HepG2 (cell line): ENCODE measurements around the gene NIPAL3. TPM values are rescaled to one million over a fixed set of nuclear protein-coding genes. Genes with fewer than 3 reads are reported as not detected.

Source experiments
- ATAD3A ChIP-seq: sonication (generic); formaldehyde crosslinking; IDR thresholded peaks from 2 replicates; pipeline ENCODE4 v1.4.0; 2020; ENCODE audit warnings: missing genetic modification reagents
- CREB1 ChIP-seq, 2 experiments: fragments of 450-650 bp in 1 of 2; IDR thresholded peaks; 2 replicates each; pipeline ENCODE4 v1.6.1; 2016 to 2017; ENCODE audit warnings: control low read depth in 1 of 2, mild to moderate bottlenecking in 1 of 2, missing compliant biosample characterization in 1 of 2, missing genetic modification characterization in 1 of 2
- CREM ChIP-seq, 2 experiments: sonication (generic) in 1 of 2; formaldehyde crosslinking in 1 of 2; IDR thresholded peaks; 2 replicates each; pipeline versions ENCODE4 v1.4.0 to v1.6.1; 2016 to 2020; ENCODE audit warnings: antibody characterized with exemption in 1 of 2, mild to moderate bottlenecking in 1 of 2, missing genetic modification reagents in 1 of 2
- E2F1 ChIP-seq: sonication (generic); formaldehyde crosslinking; IDR thresholded peaks from 2 replicates; pipeline ENCODE4 v1.5.0; 2020; ENCODE audit warnings: missing genetic modification reagents
- HOXA3 ChIP-seq: sonication (generic); formaldehyde crosslinking; IDR thresholded peaks from 2 replicates; pipeline ENCODE4 v1.5.0; 2020; ENCODE audit warnings: missing genetic modification reagents
- IKZF1 ChIP-seq: fragments of 450-650 bp; IDR thresholded peaks from 2 replicates; pipeline ENCODE4 v1.7.1; 2016
- ISL2 ChIP-seq: sonication (generic); formaldehyde crosslinking; IDR thresholded peaks from 2 replicates; pipeline ENCODE4 v1.5.0; 2020; ENCODE audit warnings: missing genetic modification reagents
- KLF16 ChIP-seq, 2 experiments: sonication (generic) in 1 of 2; formaldehyde crosslinking in 1 of 2; IDR thresholded peaks; 2 replicates each; pipeline versions ENCODE4 v1.6.1 to v1.8.0; 2016 to 2023; ENCODE audit warnings: missing genetic modification reagents in 2 of 2, missing compliant biosample characterization in 1 of 2
- MXI1 ChIP-seq: IDR thresholded peaks from 3 replicates; pipeline ENCODE4 v1.6.1; 2012; ENCODE audit warnings: low read depth, low read length, inconsistent platforms, borderline replicate concordance
- NFYB ChIP-seq: sonication (generic); formaldehyde crosslinking; IDR thresholded peaks from 2 replicates; pipeline ENCODE4 v1.4.0; 2020; ENCODE audit warnings: missing genetic modification reagents
- PHF20 ChIP-seq: sonication (generic); formaldehyde crosslinking; IDR thresholded peaks from 2 replicates; pipeline ENCODE4 v1.5.0; 2020; ENCODE audit warnings: mild to moderate bottlenecking, missing genetic modification reagents
- POLR2A ChIP-seq, 2 experiments: IDR thresholded peaks; 2 replicates each; pipeline ENCODE4 v1.6.1; 2011; ENCODE audit warnings: low read depth in 2 of 2, low read length in 2 of 2, mild to moderate bottlenecking in 1 of 2, moderate library complexity in 1 of 2; ENCODE audit not compliant: insufficient read depth in 1 of 2
- RFX3 ChIP-seq: IDR thresholded peaks from 2 replicates; pipeline ENCODE4 v1.6.1; 2016; ENCODE audit warnings: missing biosample characterization, missing genetic modification reagents
- RFXANK ChIP-seq: IDR thresholded peaks from 2 replicates; pipeline ENCODE4 v1.6.1; 2016
- SNAPC4 ChIP-seq: sonication (generic); formaldehyde crosslinking; IDR thresholded peaks from 2 replicates; pipeline ENCODE4 v1.4.0; 2020; ENCODE audit warnings: mild to moderate bottlenecking, missing genetic modification reagents
- ZNF232 ChIP-seq: sonication (generic); formaldehyde crosslinking; IDR thresholded peaks from 2 replicates; pipeline ENCODE4 v1.4.0; 2020; ENCODE audit warnings: missing genetic modification reagents, borderline replicate concordance
- ZNF484 ChIP-seq: sonication (generic); formaldehyde crosslinking; IDR thresholded peaks from 2 replicates; pipeline ENCODE4 v1.5.1; 2020; ENCODE audit warnings: mild to moderate bottlenecking, low read depth, missing genetic modification reagents, borderline replicate concordance
- polyA plus RNA-seq, 8 experiments: library from polyadenylated mRNA; depleted of rRNA in 3 of 8; stranded (reverse) in 7 of 8; unstranded in 1 of 8; fragments of >200 nt; fragmentation: Illumina TruSeq in 4 of 8; extraction: Trizol in 4 of 8; gene quantifications; 2 replicates each; pipeline versions ENCODE4 v1.2.1 to v1.2.3, GENCODE V29; 2011 to 2016; ENCODE audit warnings: low read depth in 4 of 8, missing spikeins in 1 of 8, mixed read lengths in 1 of 8; ENCODE audit not compliant: insufficient read depth in 1 of 8
- total RNA-seq, 5 experiments: library from RNA; depleted of rRNA; stranded (reverse); fragments of >200 nt; fragmentation: Illumina TruSeq; extraction: Trizol; gene quantifications; 2 replicates each; pipeline ENCODE4 v1.2.3, GENCODE V29; 2016; ENCODE audit warnings: low read depth in 1 of 5
- TF ChIP-seq, protein P1 (sequence below): sonication (generic); formaldehyde crosslinking; IDR thresholded peaks from 2 replicates; pipeline ENCODE4 v1.5.1; 2020; ENCODE audit warnings: mild to moderate bottlenecking, missing genetic modification reagents, moderate library complexity
- TF ChIP-seq, protein P2 (sequence below), 2 experiments: sonication (generic) in 1 of 2; formaldehyde crosslinking in 1 of 2; IDR thresholded peaks; 2 replicates each; pipeline versions ENCODE4 v1.4.0 to v1.6.1; 2018 to 2020; ENCODE audit warnings: missing genetic modification reagents in 2 of 2, borderline replicate concordance in 1 of 2, low read depth in 1 of 2, mild to moderate bottlenecking in 1 of 2, missing biosample characterization in 1 of 2

NIPAL3 gene
- total and polyA plus RNA-seq, 2 of the 13 experiments (the other 11 are each of a cell fraction or from before 2014, with no cell fraction given) = 5.6 to 8.6 TPM

DNA sequence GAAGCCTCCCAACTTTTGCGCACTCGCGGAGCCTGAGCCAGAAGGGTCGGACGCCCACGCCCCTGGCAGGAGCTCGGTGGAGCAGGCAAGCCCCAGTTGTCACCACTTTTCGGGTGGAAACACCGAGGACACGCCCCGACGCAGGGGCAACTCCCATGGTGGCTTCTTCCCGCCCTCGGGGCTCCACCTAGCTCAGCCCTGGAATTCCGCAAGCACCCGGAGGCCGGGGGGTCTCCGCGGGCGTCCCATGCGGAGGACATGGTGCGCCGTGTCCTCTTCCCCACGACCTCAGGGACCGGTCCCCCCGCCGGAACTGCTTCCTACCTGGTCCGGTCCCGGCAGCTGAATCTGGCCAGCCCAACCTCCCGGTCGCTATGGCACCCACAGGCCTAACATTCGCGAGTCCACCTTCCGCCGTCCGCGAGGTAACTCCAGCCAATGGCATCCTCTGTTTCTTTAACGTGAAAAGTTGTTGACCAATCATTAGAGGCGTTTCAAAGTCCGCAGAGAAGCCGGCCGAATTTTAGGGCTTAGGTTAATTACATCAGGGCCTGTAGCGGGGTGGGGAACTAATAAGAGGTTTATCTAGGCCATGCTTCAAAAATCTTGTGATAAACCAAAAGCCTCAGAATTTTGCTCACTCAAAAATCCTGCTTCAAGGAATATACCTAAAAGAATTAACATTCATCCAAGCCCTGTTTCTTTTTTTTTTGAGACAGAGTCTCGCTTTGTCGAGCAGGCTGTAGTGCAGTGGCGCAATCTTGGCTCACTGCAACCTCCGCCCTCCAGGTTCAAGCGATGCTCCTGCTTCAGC lies 2.0 kb upstream of the NIPAL3 start, which contains the start of gene STPG1 (continued):
- TF ChIP-seq ATAD3A (no peak), PHF20 (CRISPR knock-in tag) (peak; percentile 66), E2F1 (CRISPR knock-in tag) (peak; percentile 61; the same call in 1 of the 2 replicates), RFX3 (CRISPR knock-in tag) (peak; percentile 75), CREB1 (IDR thresholded peaks at IDR 0.05) (no peak), CREB1 (CRISPR knock-in tag; IDR thresholded peaks at IDR 0.05) (peak; percentile 76), ISL2 (0 out of 2 replicates have a peak, but pooled peaks have one; percentile 35), HOXA3 (peak; percentile 42; the same call in 1 of the 2 replicates), ZNF232 (0 out of 2 replicates have a peak, but pooled peaks have one; percentile 53), SNAPC4 (peak; percentile 36; the same call in 1 of the 2 replicates), CREM (IDR thresholded peaks at IDR 0.05) (no peak), CREM (CRISPR knock-in tag; IDR thresholded peaks at IDR 0.05) (no peak), MXI1 (peak; percentile 58; the same call in 1 of the 3 replicates), RFXANK (CRISPR knock-in tag) (no peak), NFYB (peak; percentile 88), IKZF1 (no peak), ZNF484 (CRISPR knock-in tag) (0 out of 2 replicates have a peak, but pooled peaks have one; percentile 29), KLF16 (CRISPR knock-in tag; IDR thresholded peaks at IDR 0.05) (no peak), POLR2A (IDR thresholded peaks at IDR 0.05; ENCODE audit: insufficient read depth in 1 of 2, low read depth in 2 of 2, low read length in 2 of 2) (peak; percentile 52 to 66; a peak in 3 of 4 replicates)
- TF ChIP-seq, protein P1, sequence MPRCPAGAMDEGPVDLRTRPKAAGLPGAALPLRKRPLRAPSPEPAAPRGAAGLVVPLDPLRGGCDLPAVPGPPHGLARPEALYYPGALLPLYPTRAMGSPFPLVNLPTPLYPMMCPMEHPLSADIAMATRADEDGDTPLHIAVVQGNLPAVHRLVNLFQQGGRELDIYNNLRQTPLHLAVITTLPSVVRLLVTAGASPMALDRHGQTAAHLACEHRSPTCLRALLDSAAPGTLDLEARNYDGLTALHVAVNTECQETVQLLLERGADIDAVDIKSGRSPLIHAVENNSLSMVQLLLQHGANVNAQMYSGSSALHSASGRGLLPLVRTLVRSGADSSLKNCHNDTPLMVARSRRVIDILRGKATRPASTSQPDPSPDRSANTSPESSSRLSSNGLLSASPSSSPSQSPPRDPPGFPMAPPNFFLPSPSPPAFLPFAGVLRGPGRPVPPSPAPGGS (CRISPR knock-in tag) = peak; percentile 50
- TF ChIP-seq, protein P2, sequence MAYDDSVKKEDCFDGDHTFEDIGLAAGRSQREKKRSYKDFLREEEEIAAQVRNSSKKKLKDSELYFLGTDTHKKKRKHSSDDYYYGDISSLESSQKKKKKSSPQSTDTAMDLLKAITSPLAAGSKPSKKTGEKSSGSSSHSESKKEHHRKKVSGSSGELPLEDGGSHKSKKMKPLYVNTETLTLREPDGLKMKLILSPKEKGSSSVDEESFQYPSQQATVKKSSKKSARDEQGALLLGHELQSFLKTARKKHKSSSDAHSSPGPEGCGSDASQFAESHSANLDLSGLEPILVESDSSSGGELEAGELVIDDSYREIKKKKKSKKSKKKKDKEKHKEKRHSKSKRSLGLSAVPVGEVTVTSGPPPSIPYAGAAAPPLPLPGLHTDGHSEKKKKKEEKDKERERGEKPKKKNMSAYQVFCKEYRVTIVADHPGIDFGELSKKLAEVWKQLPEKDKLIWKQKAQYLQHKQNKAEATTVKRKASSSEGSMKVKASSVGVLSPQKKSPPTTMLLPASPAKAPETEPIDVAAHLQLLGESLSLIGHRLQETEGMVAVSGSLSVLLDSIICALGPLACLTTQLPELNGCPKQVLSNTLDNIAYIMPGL (CRISPR knock-in tag; IDR thresholded peaks at IDR 0.05; ENCODE audit: borderline replicate concordance in 1 of 2, low read depth in 1 of 2) = peak; percentile 34 to 52; a peak in 1 of 4 replicates
